Measurements from ENCODE around the gene YY1.

The YY1 gene

DNA sequence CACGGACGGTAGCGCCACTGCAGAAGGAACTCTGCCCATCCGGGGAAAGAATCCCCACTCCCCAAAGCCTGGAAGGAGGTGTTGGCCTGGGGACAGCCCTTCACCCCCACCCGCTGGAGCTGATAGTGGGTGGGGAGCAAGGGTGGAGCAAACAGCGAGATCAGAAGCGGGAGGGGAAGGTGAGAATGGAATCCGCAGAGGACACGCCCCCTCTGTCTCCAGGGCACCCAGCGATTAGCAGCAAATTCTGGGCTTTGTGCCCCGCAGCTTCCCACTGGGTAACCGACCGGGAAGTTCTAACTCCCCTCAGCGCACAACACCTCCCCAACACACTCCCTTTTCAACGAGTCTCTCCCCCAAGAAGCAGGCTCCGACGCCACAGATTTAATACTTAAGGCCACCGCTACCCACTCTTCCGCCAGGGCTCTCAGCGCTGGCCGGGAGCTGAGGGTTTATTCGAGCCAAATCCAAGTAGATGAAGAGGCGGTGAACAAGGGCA, 65.9 kb downstream of the YY1 start:
- ATAC-seq (ENCODE audit: insufficient read depth, low read depth) (no peak), DNase-seq (no peak)
- H3K4me2 ChIP-seq (ENCODE audit: insufficient read depth, low read length), result peak overlapping the region; percentile 92
- peak overlapping the region; percentile 75 to 95; a peak in 3 of 4 replicates for H3K4me3 ChIP-seq (ENCODE audit: low read depth in 1 of 2, low read length in 2 of 2)
- H3K27me3 ChIP-seq (ENCODE audit: insufficient read depth, low read length, poor library complexity), result no peaks in the 10 kb centered on the region
- peak overlapping the region; percentile 64 for H3K27ac ChIP-seq (ENCODE audit: low read length)
- H3K36me3 ChIP-seq (ENCODE audit: insufficient read depth, low read length), result peaks cover 23% of the 10 kb centered on the region
- peaks cover 64% of the 10 kb centered on the region for H3K79me2 ChIP-seq (ENCODE audit: insufficient read depth, low read length)
- H3K9ac ChIP-seq (ENCODE audit: low read depth, low read length), result peak overlapping the region; percentile 97
- H2AFZ ChIP-seq (ENCODE audit: low read depth, low read length), result no peak overlapping the region
- peaks cover 39% of the 10 kb centered on the region for H4K20me1 ChIP-seq (ENCODE audit: insufficient read depth, low read length)
- H3K4me1 ChIP-seq (ENCODE audit: insufficient read depth, low read length), result peaks cover 39% of the 10 kb centered on the region
- H3K9me3 ChIP-seq (ENCODE audit: insufficient read depth, low read length, severe bottlenecking), result no peaks in the 10 kb centered on the region
- no peak for TF ChIP-seq EZH2 (IDR thresholded peaks at IDR 0.05; ENCODE audit: borderline replicate concordance, low read depth, low read length, severe bottlenecking)
- TF ChIP-seq, protein P1, sequence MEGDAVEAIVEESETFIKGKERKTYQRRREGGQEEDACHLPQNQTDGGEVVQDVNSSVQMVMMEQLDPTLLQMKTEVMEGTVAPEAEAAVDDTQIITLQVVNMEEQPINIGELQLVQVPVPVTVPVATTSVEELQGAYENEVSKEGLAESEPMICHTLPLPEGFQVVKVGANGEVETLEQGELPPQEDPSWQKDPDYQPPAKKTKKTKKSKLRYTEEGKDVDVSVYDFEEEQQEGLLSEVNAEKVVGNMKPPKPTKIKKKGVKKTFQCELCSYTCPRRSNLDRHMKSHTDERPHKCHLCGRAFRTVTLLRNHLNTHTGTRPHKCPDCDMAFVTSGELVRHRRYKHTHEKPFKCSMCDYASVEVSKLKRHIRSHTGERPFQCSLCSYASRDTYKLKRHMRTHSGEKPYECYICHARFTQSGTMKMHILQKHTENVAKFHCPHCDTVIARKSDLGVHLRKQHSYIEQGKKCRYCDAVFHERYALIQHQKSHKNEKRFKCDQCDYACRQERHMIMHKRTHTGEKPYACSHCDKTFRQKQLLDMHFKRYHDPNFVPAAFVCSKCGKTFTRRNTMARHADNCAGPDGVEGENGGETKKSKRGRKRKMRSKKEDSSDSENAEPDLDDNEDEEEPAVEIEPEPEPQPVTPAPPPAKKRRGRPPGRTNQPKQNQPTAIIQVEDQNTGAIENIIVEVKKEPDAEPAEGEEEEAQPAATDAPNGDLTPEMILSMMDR (IDR thresholded peaks at IDR 0.05; ENCODE audit: borderline replicate concordance, extremely low read depth, low read length, poor library complexity, severe bottlenecking), result no peak

- Histone ChIP-seq H3K4me1 (ENCODE audit: insufficient read depth, low read length) (peaks cover 39% of the 10 kb centered on the region), H3K27ac (ENCODE audit: low read length) (peak overlapping the region; percentile 75), H3K4me2 (ENCODE audit: insufficient read depth, low read length) (peak overlapping the region; percentile 92), H3K27me3 (ENCODE audit: insufficient read depth, low read length, poor library complexity) (no peaks in the 10 kb centered on the region), H3K36me3 (ENCODE audit: insufficient read depth, low read length) (peaks cover 23% of the 10 kb centered on the region), H3K9me3 (ENCODE audit: insufficient read depth, low read length, severe bottlenecking) (no peaks in the 10 kb centered on the region), H2AFZ (ENCODE audit: low read depth, low read length) (peak overlapping the region; percentile 92), H3K9ac (ENCODE audit: low read depth, low read length) (peak overlapping the region; percentile 97), H3K4me3 (ENCODE audit: low read depth in 1 of 2, low read length in 2 of 2) (peak overlapping the region; percentile 75 to 95), H3K79me2 (ENCODE audit: insufficient read depth, low read length) (peaks cover 59% of the 10 kb centered on the region), H4K20me1 (ENCODE audit: insufficient read depth, low read length) (peaks cover 35% of the 10 kb centered on the region)
- DNase-seq, result peak; percentile 84
- TF ChIP-seq, protein P1 (IDR thresholded peaks at IDR 0.05; ENCODE audit: borderline replicate concordance, extremely low read depth, low read length, poor library complexity, severe bottlenecking), result no peak
- no peak for TF ChIP-seq EZH2 (IDR thresholded peaks at IDR 0.05; ENCODE audit: borderline replicate concordance, low read depth, low read length, severe bottlenecking)
- ATAC-seq (ENCODE audit: insufficient read depth, low read depth), result peak; percentile 72
Observed at GRCh38 chr14:100305324-100306100, 66.6 kb downstream of the YY1 start.

- Histone ChIP-seq H3K27ac (ENCODE audit: low read length) (peak within 1 kb of the TSS; percentile 77), H3K4me1 (ENCODE audit: insufficient read depth, low read length) (peaks cover 39% of the 10 kb centered on the region), H3K79me2 (ENCODE audit: insufficient read depth, low read length) (peaks cover 54% of the 10 kb centered on the region), H3K9ac (ENCODE audit: low read depth, low read length) (peak within 1 kb of the TSS; percentile 97), H4K20me1 (ENCODE audit: insufficient read depth, low read length) (peaks cover 34% of the 10 kb centered on the region), H3K4me2 (ENCODE audit: insufficient read depth, low read length) (peak within 1 kb of the TSS; percentile 92), H2AFZ (ENCODE audit: low read depth, low read length) (peak within 1 kb of the TSS; percentile 92), H3K27me3 (ENCODE audit: insufficient read depth, low read length, poor library complexity) (no peaks in the 10 kb centered on the region), H3K9me3 (ENCODE audit: insufficient read depth, low read length, severe bottlenecking) (no peaks in the 10 kb centered on the region), H3K36me3 (ENCODE audit: insufficient read depth, low read length) (peaks cover 23% of the 10 kb centered on the region), H3K4me3 (ENCODE audit: low read depth in 1 of 2, low read length in 2 of 2) (peak within 1 kb of the TSS; percentile 75 to 95)
- DNase-seq (peak; percentile 86), ATAC-seq (ENCODE audit: insufficient read depth, low read depth) (peak; percentile 79)
- TF ChIP-seq EZH2 (IDR thresholded peaks at IDR 0.05; ENCODE audit: borderline replicate concordance, low read depth, low read length, severe bottlenecking), result no peak
- TF ChIP-seq, protein P1 (IDR thresholded peaks at IDR 0.05; ENCODE audit: borderline replicate concordance, extremely low read depth, low read length, poor library complexity, severe bottlenecking), result no peak
Observed at GRCh38 chr14:100306101-100306997, 67.4 kb downstream of the YY1 start, which contains the start of gene SLC25A29. Gene SLC25A29 (minus strand): TSS chr14:100306444. CDS start chr14:100306232, 212 bp downstream.
